LHCN-M2 (cell line): Measurements from ENCODE around the gene PIF1. TPM values are rescaled to one million over a fixed set of nuclear protein-coding genes. Genes with fewer than 3 reads are reported as not detected.
"Not testable (repeated sequence)": the region's sequence is repeated elsewhere in the genome, so short reads cannot be mapped to it uniquely, and the experiment has no call there.

ENCODE experiments used
- DNase-seq: peaks from one replicate; pipeline ENCODE4 v3.0.0-alpha.2; 2012; ENCODE audit warnings: low read depth
- total RNA-seq: library from RNA; depleted of rRNA; stranded (reverse); fragments of >200 nt; gene quantifications from 2 replicates; pipeline ENCODE4 v1.2.3, GENCODE V29; 2014

Gene PIF1
- total RNA-seq, 1 experiment from 2014 or later = 43.9 TPM

DNA sequence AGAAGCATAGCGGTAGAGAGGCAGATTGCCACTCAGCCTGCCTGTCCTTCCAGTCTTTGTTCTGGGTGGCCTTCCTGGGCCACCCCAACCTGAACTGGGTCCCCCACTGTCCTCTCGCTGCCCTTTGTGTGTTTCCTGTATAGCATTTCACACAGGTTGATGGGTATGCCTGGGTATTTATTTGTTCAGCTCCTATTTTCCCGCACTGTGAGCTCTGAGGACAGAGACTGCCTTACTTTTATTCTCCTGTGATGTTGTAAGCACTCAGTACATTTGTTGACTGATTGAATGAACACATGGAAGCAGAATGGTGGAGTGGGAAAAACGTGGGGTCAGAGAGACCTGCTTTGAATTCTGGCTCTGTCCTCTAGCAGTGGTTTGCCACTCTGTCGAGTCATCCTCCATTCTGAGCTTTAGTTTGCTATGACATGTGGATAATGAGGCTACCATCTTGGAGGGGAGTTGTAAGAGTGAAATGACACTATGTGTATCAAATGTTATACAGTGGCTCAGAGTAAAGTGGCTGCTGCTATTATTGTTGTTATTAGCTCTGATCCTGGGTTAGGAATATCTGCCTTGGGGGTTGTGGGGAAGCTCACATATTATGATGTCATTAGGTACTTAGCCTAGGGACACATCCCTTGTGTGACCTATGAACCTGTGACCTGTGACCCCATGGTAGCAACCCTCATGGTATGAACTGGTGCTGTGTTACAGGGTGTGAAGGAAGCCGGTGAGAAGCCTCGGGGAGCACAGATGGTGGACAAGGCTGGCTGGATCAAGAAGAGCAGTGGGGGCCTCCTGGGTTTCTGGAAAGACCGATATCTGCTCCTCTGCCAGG lies 22.6 kb upstream of the PIF1 start:
- peak; percentile 47 for DNase-seq

- DNase-seq = no peak
Measured at GRCh38 chr15:64847448-64847847, 22.0 kb upstream of the PIF1 start.

DNA sequence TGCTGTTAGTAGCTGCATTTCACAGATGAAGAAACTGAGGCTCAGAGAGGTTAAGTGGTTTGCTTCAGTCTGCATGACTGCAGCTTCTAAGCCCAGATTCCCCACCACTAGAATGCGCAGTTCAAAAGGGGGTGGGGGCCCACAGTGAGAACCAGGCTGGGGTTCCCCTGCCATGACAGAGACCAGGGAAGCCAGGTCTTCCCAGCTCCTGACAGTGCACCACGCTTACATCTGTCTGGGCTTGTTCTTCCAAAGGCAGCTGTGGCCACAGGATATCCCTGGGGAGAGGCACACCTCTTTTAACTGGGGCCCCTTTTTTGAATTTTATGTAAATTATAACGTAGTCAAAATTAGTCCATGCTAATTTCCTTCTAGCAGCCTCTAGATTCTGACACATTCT lies 21.6 kb upstream of the PIF1 start:
- DNase-seq = no peak

GRCh38 chr15:64845831-64846595 lies 20.6 kb upstream of the PIF1 start:
- no peak for DNase-seq

- DNase-seq = peak; percentile 52
Measured at GRCh38 chr15:64845183-64845611, 19.8 kb upstream of the PIF1 start.

GRCh38 chr15:64844576-64845145 lies 19.2 kb upstream of the PIF1 start:
- no peak for DNase-seq

DNA sequence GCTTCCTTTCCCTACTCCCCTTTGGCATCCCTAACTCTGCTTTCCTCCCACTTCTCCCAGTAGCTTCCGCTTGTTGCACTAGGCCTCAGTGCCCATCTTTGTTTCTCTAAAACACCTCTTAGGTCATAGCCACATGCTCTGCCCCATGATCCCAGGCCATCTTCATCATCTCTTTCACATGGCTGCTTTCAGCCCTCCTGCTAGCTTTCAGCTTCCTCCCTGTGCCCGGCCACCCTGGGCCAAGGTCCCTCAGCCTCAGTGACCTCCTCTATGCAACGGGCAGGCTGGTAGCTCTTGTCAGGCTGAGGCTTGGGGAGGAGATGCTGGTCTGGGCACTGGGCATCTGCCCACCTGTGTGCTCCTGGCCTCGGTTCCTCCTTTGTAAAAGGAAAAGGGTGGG lies 18.5 kb upstream of the PIF1 start:
- DNase-seq = no peak

- peak; percentile 63 for DNase-seq
Measured at GRCh38 chr15:64842986-64843561, 17.6 kb upstream of the PIF1 start.

- DNase-seq = peak; percentile 55
Measured at GRCh38 chr15:64842096-64842939, 16.9 kb upstream of the PIF1 start.

- peak; percentile 91 for DNase-seq
Measured at GRCh38 chr15:64841344-64842095, 16.1 kb upstream of the PIF1 start, which contains the start of gene PLEKHO2. Gene PLEKHO2, plus strand, starts transcription at chr15:64841915. Its CDS starts 102 bp downstream, at chr15:64842017.

DNA sequence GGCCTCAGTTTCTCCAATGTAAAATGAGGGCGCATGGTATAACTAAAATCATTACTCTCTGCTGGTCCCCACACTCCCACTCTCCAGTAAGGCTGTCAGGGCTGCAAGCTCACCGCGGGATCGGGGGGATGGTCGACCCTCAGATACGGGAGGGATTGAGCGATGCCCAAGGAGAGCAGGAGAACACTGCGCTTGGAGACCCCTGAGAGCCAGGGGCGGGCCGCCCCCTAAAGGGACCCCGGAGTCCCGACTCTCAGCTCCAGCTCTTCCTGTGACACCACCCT lies 15.6 kb upstream of the PIF1 start:
- DNase-seq = no peak

GRCh38 chr15:64837502-64837901 lies 12.1 kb upstream of the PIF1 start:
- no peak for DNase-seq

DNA sequence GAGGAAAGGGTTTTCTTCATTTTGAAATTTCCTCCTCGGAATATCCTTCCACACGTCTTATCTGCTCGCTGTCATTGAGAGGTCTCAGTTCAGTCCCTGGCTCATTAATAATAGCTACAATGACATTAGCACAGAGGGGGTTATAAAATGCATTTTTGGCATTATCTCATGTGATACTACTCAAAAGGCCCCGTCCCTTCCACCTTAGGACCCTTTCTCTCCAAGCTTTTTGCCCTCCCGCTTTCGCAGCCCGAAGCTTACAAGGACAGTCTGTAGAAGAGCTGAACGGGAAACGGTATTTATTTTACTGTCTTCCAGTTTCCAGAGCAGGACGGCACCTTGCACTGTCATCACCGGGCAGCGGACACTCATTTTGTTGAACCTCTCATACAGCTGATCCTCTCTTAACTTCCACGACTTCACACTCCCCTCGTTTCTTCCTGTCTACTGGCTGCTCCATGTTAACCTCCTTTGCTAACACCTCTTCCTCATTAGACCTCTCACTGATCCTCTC lies 10.6 kb upstream of the PIF1 start:
- DNase-seq = no peak

- DNase-seq = no peak
Measured at GRCh38 chr15:64833690-64834089, 8.2 kb upstream of the PIF1 start.

DNA sequence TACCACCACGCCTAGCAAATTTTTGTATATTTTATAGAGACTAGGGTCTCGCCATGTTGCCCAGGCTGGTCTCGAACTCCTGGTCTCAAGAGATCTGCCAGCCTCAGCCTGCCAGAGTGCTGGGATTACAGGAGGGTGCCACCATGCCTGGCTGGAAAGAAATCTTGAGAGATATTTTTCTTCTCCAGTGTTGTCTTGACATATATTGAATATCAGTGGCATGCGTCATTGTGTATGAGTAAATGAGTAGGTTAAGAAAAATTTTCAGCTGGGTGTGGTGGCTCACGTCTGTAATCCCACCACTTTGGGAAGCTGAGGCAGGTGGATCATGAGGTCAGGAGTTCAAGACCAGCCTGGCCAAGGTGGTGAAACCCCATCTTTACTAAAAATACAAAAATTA lies 3.5 kb upstream of the PIF1 start:
- DNase-seq = no peak

DNA sequence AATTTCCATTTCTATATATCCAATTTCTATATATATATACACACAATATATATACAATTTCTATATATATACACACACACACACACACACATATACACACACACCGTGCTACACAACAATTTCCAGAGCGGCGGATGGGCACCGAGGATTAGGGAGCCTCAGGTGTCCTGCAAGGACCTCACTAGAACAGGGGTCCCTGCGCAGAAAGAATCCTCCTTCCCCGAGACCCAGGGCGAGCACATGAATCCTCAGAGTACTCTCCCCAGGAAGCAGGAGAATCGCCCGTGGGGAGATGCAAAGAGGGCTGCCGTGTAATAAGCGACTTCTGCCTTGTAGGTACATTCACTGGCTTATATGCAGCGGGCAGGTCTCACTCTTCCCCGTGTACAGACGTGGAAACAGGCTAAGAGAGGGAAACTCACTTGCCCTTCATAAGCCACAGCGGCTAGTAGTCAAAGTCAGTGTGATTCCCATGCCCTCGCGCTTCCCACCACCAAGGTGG lies 467 bp downstream of the PIF1 start:
- peak; percentile 28 for DNase-seq

GRCh38 chr15:64816452-64816851 lies 9.0 kb downstream of the PIF1 start:
- no peak for DNase-seq

DNA sequence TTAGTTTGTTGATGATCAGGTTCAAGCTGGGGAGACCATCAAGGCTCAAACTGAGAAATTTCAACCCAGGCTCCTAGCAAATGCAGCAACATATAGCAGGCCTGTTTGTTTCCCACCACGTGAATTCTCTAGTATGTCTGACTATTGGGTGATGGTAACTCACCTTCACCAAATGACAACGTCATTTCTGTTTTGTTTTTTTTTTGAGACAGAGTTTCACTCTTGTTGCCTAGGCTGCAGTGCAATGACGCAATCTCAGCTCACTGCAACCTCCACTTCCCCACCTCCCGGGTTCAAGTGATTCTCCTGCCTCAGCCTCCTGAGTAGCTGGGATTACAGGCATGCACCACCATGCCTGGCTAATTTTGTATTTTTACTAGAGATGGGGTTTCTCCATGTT lies 10.5 kb downstream of the PIF1 start:
- DNase-seq = not testable (repeated sequence)

DNA sequence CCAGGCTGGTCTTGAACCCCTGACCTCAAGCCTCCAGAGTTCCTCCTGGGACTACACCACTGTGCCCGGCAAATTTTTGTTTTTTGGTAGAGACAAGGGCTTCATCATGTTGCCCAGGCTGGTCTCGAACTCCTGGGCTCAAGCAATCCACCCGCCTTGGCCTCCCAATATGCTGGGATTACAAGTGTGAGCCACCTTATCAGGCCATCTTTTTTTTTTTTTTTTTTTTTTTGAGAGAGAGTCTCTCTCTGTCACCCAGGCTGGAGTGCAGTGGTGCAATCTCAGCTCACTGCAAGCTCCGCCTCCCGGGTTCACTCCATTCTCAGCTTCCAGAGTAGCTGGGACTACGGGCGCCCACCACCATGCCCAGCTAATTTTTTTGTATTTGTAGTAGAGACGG lies 11.2 kb downstream of the PIF1 start:
- not testable (repeated sequence) for DNase-seq

DNA sequence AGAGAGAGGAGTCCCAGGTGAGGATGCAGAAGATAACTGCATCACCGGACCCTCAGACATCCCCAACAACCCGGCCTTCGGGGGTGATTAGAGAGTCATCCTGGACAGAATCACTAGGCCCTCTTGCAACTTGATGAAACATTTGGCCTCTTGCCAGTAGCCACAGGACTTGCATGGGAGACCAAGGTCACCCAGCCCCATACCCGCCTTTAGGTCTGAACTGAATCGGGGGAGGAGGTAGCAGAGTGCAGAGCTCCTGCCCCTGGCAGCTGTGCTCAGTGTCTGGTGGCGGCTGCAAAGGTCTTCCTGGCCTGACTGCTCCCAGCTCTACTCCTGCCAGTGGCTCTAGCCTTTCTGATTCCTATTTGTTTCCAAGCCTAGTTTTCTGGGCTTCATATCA lies 12.4 kb downstream of the PIF1 start:
- peak; percentile 47 for DNase-seq
